BJ (cell line): ENCODE measurements around the gene MFSD12. TPM values are rescaled to one million over a fixed set of nuclear protein-coding genes. Genes with fewer than 3 reads are reported as not detected.
"Not testable (repeated sequence)": the region's sequence is repeated elsewhere in the genome, so short reads cannot be mapped to it uniquely, and the experiment has no call there.

Source experiments
- CTCF ChIA-PET: fragments of 350-600 bp; formaldehyde crosslinking; extraction: SDS; loops from one replicate; lab custom pipeline; 2021; ENCODE audit warnings: antibody characterized with exemption, inconsistent platforms; lab: Yijun Ruan, JAX
- POLR2A ChIA-PET: fragments of 300-600 bp; sonication (Branson Sonifier 250); formaldehyde crosslinking; extraction: SDS; loops from one replicate; lab custom pipeline; 2021; ENCODE audit warnings: antibody characterized with exemption; lab: Charles Lee
- DNase-seq: peaks from one replicate; pipeline ENCODE4 v3.0.0-alpha.2; 2011; ENCODE audit warnings: low read depth
- H3K27me3 ChIP-seq: 2 replicates; pipeline ENCODE4 v1.6.0; 2011; ENCODE audit warnings: low read length; ENCODE audit not compliant: control insufficient read depth, insufficient read depth
- H3K36me3 ChIP-seq: 2 replicates; pipeline ENCODE4 v1.5.1; 2011; ENCODE audit warnings: low read length; ENCODE audit not compliant: control insufficient read depth, insufficient read depth
- H3K4me3 ChIP-seq: 2 replicates; pipeline ENCODE4 v1.5.1; 2011; ENCODE audit warnings: low read depth, mild to moderate bottlenecking, control low read depth, low read length
- CTCF ChIP-seq: IDR thresholded peaks from 2 replicates; pipeline ENCODE4 v1.5.1; 2011; ENCODE audit warnings: low read depth, mild to moderate bottlenecking, control low read depth, inconsistent platforms, low read length, moderate library complexity; ENCODE audit not compliant: insufficient read depth
- polyA plus RNA-seq: library from polyadenylated mRNA; depleted of rRNA; stranded (reverse); fragments of >200 nt; gene quantifications from 2 replicates; pipeline ENCODE4 v1.2.3, GENCODE V29; 2011

The MFSD12 gene
- polyA plus RNA-seq, 1 experiment = 54.7 TPM

GRCh38 chr19:3533033-3533432 is 24.4 kb downstream of the MFSD12 start:
- no peak overlapping the region for H3K4me3 ChIP-seq
- H3K27me3 ChIP-seq = no peaks in the 10 kb centered on the region
- no peak for DNase-seq
- H3K36me3 ChIP-seq = peaks cover 43% of the 10 kb centered on the region
- ChIA-PET POLR2A (no interaction called here), CTCF (no interaction called here)
- TF ChIP-seq CTCF = no peak

DNA sequence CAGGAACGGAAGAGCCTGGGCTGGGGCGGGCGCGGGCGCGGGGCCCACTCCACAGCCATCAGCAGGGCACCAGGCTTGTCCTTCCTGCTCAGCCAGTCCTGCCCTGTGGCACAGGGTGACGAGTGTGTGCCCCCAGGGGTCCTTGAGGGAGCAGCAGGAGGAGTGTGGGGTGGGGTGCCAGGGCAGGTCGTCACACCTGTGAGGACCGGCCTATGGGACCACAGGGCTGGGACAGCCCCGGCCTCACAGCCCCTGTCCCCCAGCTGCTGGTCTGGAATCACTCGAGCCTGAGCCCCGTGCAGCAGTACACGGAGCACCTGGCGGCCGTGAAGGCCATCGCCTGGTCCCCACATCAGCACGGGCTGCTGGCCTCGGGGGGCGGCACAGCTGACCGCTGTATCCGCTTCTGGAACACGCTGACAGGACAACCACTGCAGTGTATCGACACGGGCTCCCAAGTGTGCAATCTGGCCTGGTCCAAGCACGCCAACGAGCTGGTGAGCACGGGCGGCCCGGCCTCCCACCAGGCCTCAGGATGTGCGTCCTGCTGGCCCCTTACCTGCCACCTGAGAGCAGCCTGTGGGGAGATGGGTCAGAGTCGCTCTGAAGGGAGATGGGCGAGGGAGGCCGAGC is 25.1 kb downstream of the MFSD12 start:
- ChIA-PET CTCF (interaction anchor here (1.9 kb wide), 1 partner anchor 14 kb away, joined by 6 read pairs; no protein-coding TSS in a partner anchor), POLR2A (no interaction called here)
- no peak for DNase-seq
- H3K4me3 ChIP-seq = no peak overlapping the region
- peaks cover 48% of the 10 kb centered on the region for H3K36me3 ChIP-seq
- no peak for TF ChIP-seq CTCF
- no peaks in the 10 kb centered on the region for H3K27me3 ChIP-seq

DNA sequence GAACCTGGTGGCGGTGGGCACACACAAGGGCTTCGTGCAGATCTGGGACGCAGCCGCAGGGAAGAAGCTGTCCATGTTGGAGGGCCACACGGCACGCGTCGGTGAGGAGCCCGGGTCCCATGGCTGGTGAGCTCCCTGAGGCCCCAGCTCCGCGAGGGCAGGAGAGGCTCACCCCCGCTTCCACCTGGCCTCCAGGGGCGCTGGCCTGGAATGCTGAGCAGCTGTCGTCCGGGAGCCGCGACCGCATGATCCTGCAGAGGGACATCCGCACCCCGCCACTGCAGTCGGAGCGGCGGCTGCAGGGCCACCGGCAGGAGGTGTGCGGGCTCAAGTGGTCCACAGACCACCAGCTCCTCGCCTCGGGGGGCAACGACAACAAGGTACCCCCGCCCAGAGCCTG is 25.7 kb downstream of the MFSD12 start:
- Histone ChIP-seq H3K27me3 (no peaks in the 10 kb centered on the region), H3K36me3 (peaks cover 53% of the 10 kb centered on the region), H3K4me3 (no peak overlapping the region)
- DNase-seq = no peak
- CTCF ChIA-PET = interaction anchor here (1.9 kb wide), 1 partner anchor 14 kb away, joined by 6 read pairs; no protein-coding TSS in a partner anchor
- no peak for TF ChIP-seq CTCF
- POLR2A ChIA-PET = no interaction called here

- Histone ChIP-seq H3K4me3 (no peak overlapping the region), H3K36me3 (peaks cover 55% of the 10 kb centered on the region), H3K27me3 (no peaks in the 10 kb centered on the region)
- CTCF ChIA-PET = interaction anchor here (1.9 kb wide), 1 partner anchor 13 kb away, joined by 6 read pairs; no protein-coding TSS in a partner anchor
- DNase-seq = no peak
- TF ChIP-seq CTCF = no peak
- POLR2A ChIA-PET = no interaction called here
Measured at GRCh38 chr19:3530389-3530788, 27.0 kb downstream of the MFSD12 start.

DNA sequence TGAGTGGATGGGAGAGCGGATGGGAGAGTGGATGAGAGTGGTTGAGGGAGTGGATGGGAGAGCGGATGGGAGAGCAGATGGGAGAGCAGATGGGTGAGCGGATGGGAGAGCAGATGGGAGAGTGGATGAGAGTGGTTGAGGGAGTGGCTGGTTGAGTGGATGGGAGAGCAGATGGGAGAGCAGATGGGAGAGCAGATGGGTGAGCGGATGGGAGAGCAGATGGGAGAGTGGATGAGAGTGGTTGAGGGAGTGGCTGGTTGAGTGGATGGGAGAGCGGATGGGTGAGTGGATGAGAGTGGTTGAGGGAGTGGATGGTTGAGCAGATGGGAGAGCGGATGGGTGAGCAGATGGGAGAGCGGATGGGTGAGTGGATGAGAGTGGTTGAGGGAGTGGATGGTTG is 28.1 kb downstream of the MFSD12 start:
- peaks cover 53% of the 10 kb centered on the region for H3K36me3 ChIP-seq
- CTCF ChIA-PET = not testable (repeated sequence)

More for the DNA sequence above, 28.1 kb downstream of the MFSD12 start:
- DNase-seq, H3K27me3 ChIP-seq, H3K4me3 ChIP-seq, POLR2A ChIA-PET: not testable (repeated sequence)
